Nephron (organoid): ENCODE results near the gene FLRT2.

Experiments used
- H3K27ac Mint-ChIP-seq, 3 experiments: 2 replicates each; pipeline ENCODE4 v1.8.0; 2020; ENCODE audit warnings: mixed read lengths in 3 of 3, mild to moderate bottlenecking in 2 of 3, moderate library complexity in 1 of 3
- H3K27me3 Mint-ChIP-seq: 2 replicates; pipeline ENCODE4 v1.8.0; 2021; ENCODE audit warnings: low read depth, mild to moderate bottlenecking, moderate library complexity, mixed read lengths
- H3K36me3 Mint-ChIP-seq: 2 replicates; pipeline ENCODE4 v1.8.0; 2020; ENCODE audit warnings: low read depth, mixed read lengths
- H3K4me1 Mint-ChIP-seq: 2 replicates; pipeline ENCODE4 v1.8.0; 2020; ENCODE audit warnings: mixed read lengths
- H3K4me3 Mint-ChIP-seq, 3 experiments: 2 replicates each; pipeline ENCODE4 v1.8.0; 2020; ENCODE audit warnings: mild to moderate bottlenecking in 3 of 3, mixed read lengths in 3 of 3, moderate library complexity in 2 of 3
- H3K9me3 Mint-ChIP-seq: 2 replicates; pipeline ENCODE4 v1.8.0; 2020; ENCODE audit warnings: mixed read lengths
- CTCF ChIP-seq, 3 experiments: fragments of 200-600 bp; sonication (generic); IDR thresholded peaks; one replicate each; pipeline ENCODE4 v1.5.0; 2021; ENCODE audit warnings: antibody characterized with exemption in 3 of 3; ENCODE audit not compliant: unreplicated experiment in 3 of 3

The FLRT2 gene

GRCh38 chr14:85527445-85528035, 2.4 kb upstream of the FLRT2 start:
- Mint-ChIP-seq H3K4me1 (peaks cover 21% of the 10 kb centered on the region), H3K36me3 (peaks cover 4% of the 10 kb centered on the region), H3K27ac (peak overlapping the region; percentile 6 to 98 (median 96)), H3K4me3 (peak overlapping the region; percentile 97 to 98 (median 97)), H3K27me3 (peaks cover 21% of the 10 kb centered on the region), H3K9me3 (no peaks in the 10 kb centered on the region)
- no peak for TF ChIP-seq CTCF (IDR thresholded peaks at IDR 0.05; ENCODE audit: unreplicated experiment in 3 of 3)

- TF ChIP-seq CTCF (IDR thresholded peaks at IDR 0.05; ENCODE audit: unreplicated experiment in 3 of 3): peak; percentile 70 to 75 (median 70)
- Mint-ChIP-seq H3K4me1 (peaks cover 21% of the 10 kb centered on the region), H3K27ac (peak overlapping the region; percentile 96 to 99 (median 98)), H3K36me3 (peaks cover 4% of the 10 kb centered on the region), H3K4me3 (peak overlapping the region; percentile 97 to 98 (median 97)), H3K9me3 (no peaks in the 10 kb centered on the region), H3K27me3 (peaks cover 25% of the 10 kb centered on the region)
These were observed 1.7 kb upstream of the FLRT2 start for GRCh38 chr14:85528080-85528896.

- peak overlapping the region; percentile 96 to 99 (median 98) for H3K27ac Mint-ChIP-seq
- peaks cover 26% of the 10 kb centered on the region for H3K27me3 Mint-ChIP-seq
- H3K9me3 Mint-ChIP-seq: no peaks in the 10 kb centered on the region
- peak in 2 of 3 experiments; percentile 13 to 17 for TF ChIP-seq CTCF (IDR thresholded peaks at IDR 0.05; ENCODE audit: unreplicated experiment in 3 of 3)
- H3K4me3 Mint-ChIP-seq: peak overlapping the region; percentile 97 to 98 (median 97)
- peaks cover 6% of the 10 kb centered on the region for H3K36me3 Mint-ChIP-seq
- H3K4me1 Mint-ChIP-seq: peaks cover 21% of the 10 kb centered on the region
These were observed 880 bp upstream of the FLRT2 start for GRCh38 chr14:85528897-85529631.

- H3K27ac Mint-ChIP-seq: peak overlapping the region; percentile 96 to 99 (median 98)
- H3K36me3 Mint-ChIP-seq: peaks cover 20% of the 10 kb centered on the region
- peak overlapping the region; percentile 97 to 98 (median 97) for H3K4me3 Mint-ChIP-seq
- peaks cover 21% of the 10 kb centered on the region for H3K4me1 Mint-ChIP-seq
- TF ChIP-seq CTCF (IDR thresholded peaks at IDR 0.05; ENCODE audit: unreplicated experiment in 3 of 3): no peak
- H3K27me3 Mint-ChIP-seq: peaks cover 31% of the 10 kb centered on the region
- no peaks in the 10 kb centered on the region for H3K9me3 Mint-ChIP-seq
These were observed 682 bp downstream of the FLRT2 start for GRCh38 chr14:85530626-85531025.

GRCh38 chr14:85531141-85531586, 1.2 kb downstream of the FLRT2 start:
- Mint-ChIP-seq H3K9me3 (no peaks in the 10 kb centered on the region), H3K4me1 (peaks cover 18% of the 10 kb centered on the region), H3K27me3 (peaks cover 31% of the 10 kb centered on the region), H3K4me3 (peak overlapping the region; percentile 97 to 98 (median 97)), H3K36me3 (peaks cover 25% of the 10 kb centered on the region), H3K27ac (peak overlapping the region; percentile 96 to 99 (median 98))
- no peak for TF ChIP-seq CTCF (IDR thresholded peaks at IDR 0.05; ENCODE audit: unreplicated experiment in 3 of 3)
